Stimulated activated CD8-positive, alpha-beta memory T cell treated with anti-CD3 and anti-CD28 coated beads, Interleukin-4, amount 100 ng/mL, for 48 hours (primary cell): Measurements from ENCODE around the gene ZCCHC17.
A peak's percentile ranks its signal among the peaks of the same experiment; 100 is the strongest.
"Not testable (repeated sequence)": the region's sequence is repeated elsewhere in the genome, so short reads cannot be mapped to it uniquely, and the experiment has no call there.

Source experiments
- DNase-seq: peaks from one replicate; pipeline ENCODE4 v3.0.0-alpha.2; 2020

Gene ZCCHC17

GRCh38 chr1:31371121-31371959, 74.5 kb downstream of the ZCCHC17 start:
- no peak for DNase-seq

GRCh38 chr1:31372051-31372450, 75.2 kb downstream of the ZCCHC17 start:
- DNase-seq, result no peak

GRCh38 chr1:31372751-31373055, 75.9 kb downstream of the ZCCHC17 start:
- DNase-seq, result no peak

- DNase-seq, result peak; percentile 42
These were observed 76.4 kb downstream of the ZCCHC17 start, which contains the start of gene FABP3 for GRCh38 chr1:31373056-31373896. FABP3 (minus strand) TSS chr1:31373076; CDS start chr1:31373014, 62 bp downstream.

DNA sequence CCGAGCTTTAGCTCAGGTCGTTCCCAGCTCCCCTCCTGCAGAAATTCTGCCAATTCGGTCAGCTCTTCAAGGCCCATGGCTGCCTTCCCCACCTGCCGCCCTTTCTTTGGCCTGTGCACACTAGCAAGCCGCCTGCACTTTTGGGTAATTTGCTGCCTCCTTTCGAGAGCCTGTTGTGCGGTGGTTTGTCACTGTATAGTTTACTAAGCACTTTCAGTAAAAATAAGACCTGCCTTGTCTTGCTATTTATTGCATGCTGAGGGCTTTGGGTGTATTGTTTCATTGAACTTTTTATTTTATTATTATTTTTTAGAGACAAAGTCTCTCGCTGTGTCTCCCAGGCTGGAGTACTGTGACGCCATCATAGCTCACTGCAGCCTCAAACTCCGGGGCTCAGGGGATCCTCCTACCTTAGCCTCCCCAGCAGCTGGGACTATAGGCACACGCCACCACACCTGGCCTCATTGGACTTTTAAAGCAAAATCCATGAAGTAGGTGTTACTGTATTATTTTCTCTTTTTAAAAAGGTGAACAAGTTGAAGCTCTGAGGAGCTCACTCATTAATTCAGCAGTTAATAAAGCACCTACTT, 77.2 kb downstream of the ZCCHC17 start:
- DNase-seq, result no peak

DNA sequence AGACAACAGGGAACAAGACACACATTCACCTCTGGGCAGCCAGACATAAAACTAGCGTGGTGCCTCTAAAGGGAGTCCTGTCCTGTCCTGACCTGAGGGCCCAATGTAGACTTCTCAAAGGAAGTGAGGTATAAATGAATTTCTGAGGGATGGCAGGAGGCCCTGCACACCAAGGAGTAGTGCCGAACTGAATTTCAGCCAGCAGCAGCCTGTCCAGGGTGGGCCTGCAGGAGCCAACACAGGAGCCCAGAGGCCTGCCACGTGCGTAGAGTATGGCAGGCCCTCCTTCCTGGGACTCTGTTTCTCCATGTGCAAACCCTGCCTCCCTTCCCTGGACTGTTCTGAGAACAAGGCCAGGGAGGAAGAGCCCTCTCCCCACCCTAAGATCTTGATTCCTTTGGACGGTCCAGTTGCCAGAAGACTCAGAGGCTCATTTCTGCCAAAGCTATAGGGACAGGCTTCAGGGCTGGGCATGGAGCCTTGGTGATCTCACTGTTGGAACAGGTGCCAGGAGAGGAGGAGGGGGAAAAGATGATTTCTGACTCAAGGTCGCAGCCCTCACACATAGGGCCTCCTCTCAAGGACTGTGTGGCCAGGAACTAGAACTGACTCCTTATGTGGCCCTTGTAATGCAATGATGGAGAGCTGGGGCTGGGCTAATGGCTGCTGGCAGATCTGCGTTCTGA, 77.8 kb downstream of the ZCCHC17 start:
- DNase-seq, result no peak

DNA sequence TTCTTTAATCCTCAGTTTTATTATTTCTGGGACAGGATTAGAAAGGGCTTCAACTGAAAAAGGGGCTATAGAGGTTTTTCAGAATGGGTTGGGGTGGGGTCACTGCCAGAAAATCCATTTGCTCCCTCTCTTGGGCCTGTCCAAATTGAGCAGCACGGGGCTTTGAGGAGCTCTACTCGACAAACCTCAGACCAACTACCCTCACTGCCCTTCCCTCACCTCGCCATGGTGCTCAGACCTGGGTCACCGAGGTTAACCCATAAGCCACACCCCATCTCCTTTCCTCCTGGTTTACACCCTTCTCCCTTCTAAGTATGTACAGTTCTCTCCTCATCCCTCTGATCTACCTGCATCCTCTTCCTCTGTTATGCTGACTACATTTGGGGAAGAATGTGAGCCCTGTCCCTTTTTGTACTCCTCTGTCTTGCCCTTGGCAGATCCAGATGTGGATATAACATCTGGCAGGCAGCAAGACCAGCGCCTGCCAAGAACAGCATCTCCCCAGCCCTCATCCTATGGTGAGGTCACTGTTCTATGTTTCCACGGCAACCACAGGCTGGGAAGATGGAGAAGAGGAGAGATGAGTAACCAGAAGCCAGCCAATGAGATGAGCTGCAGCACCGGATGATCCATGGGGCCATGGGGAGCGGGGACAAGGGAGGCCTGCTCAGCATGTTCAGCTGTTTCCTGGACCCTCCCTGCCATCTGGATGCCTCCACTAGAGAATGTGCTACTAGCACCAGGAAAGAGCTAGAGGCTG, 79.7 kb downstream of the ZCCHC17 start:
- DNase-seq, result no peak

DNA sequence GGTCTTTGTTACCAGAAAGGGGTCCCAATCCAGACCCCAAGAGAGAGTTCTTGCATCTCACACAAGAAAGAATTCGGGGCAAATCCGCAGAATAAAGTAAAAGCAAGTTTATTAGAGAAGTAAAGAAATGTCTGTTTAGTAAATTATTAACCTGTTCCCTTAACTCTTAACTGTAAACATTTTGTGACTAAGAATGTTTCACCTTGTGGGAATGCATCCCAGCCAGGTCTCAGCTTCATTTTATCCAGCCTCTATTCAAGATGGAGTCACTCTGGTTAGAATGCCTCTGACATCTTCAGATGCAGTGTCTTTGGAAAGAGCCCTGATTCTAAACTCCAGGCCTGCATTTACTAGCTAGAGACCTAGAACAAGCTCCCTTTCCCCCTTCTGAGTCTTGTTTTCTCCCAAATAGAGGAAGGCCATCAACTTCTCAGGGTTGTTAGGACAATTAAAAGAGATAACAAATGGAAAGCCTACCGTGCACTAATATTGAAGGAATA, 80.6 kb downstream of the ZCCHC17 start:
- DNase-seq, result no peak

DNA sequence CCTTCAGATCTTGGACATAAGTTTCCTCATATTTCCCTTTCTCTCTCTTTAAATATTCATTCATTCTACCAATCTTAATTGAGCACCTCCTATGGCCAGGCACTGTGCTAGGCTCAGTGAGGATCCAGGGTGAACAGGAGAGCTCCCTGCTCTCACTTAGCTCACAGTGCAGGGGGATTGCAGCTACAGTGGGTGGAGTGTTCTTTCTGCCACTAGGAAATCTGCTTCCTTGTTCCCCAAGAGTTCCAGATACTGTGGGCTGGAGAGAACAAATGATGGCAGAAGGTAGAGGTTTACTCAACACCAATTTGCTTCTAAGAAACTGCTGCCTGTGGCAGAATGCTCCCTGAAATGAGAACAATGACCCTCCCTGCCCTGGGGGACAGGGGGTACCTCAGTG, 81.2 kb downstream of the ZCCHC17 start:
- DNase-seq, result no peak

DNA sequence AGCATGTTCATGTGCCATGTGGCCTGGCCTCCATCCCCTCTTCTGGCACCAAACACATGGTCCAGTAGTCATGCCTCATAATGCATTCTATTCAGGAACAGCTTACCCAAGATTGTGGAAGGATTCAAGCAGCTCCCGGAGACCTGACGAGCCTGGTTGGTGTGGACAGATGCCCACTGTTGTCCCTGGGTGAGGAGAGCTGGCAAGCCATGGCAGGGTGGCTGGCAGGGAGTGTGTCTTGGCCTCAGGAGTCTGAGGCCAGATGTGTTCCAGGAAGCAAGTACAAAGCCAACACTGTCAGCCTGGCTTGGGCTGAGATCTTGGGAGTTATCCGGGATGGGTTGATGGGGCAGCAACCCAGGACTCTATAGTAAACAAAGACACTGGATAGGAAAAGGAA, 83.3 kb downstream of the ZCCHC17 start:
- no peak for DNase-seq

- DNase-seq, result no peak
These were observed 84.8 kb downstream of the ZCCHC17 start for GRCh38 chr1:31381394-31382294.

- DNase-seq, result no peak
These were observed 85.7 kb downstream of the ZCCHC17 start for GRCh38 chr1:31382379-31382989.

- no peak for DNase-seq
These were observed 87.1 kb downstream of the ZCCHC17 start for GRCh38 chr1:31383967-31384366.

DNA sequence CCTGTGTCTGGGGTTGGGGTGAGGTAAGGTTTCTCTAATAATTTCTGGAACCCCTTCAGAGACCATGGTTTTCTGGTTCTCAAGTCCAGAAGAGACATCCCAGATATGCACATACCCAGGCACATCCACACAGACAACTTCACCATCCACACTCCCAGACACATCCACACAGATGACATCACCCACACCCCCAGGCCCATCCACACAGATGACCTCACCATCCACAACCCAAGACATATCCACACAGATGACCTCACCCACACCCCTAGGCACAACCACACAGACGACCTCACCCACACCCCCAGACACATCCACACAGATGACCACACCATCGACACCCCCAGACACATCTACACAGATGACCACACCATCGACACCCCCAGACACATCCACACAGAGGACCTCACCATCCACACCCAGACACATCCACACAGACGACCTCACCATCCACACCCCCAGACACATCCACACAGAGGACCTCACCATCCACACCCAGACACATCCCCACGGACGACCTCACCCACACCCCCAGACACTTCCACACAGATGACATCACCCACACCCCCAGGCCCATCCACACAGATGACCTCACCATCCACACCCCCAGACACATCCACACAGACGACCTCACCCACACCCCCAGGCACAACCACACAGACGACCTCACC, 89.9 kb downstream of the ZCCHC17 start:
- not testable (repeated sequence) for DNase-seq

DNA sequence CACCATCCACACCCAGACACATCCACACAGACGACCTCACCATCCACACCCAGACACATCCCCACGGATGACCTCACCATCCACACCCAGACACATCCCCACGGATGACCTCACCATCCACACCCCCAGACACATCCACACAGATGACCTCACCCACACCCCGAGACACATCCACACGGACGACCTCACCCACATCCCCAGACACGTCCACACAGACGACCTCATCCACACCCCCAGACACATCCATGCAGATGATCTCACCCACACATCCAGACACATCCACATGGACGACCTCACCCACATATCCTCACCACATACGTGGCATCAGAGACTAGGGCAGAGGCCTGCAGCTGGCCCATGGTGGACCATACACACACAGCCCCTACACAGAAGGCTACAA, 90.8 kb downstream of the ZCCHC17 start:
- DNase-seq, result no peak

GRCh38 chr1:31389616-31390015, 92.8 kb downstream of the ZCCHC17 start:
- no peak for DNase-seq

DNA sequence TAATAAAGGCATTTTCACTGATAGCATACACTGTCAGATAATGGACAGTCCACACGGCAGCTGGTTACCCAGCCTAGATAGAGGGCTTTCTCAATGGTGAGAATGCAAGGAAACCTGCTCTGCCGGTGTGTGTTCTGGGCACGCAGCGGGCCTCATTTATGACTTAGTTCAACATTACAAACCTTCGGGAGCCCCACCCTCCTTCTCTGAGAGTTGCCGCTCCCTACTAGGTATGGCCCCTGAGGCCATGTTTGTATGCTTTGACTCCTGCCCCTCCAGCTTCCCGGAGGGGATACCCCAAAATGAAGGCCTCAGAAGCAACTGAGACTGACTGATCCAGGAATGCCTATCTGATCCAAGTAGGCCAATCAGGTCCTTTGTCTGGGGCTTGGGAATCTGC, 93.2 kb downstream of the ZCCHC17 start:
- no peak for DNase-seq

DNA sequence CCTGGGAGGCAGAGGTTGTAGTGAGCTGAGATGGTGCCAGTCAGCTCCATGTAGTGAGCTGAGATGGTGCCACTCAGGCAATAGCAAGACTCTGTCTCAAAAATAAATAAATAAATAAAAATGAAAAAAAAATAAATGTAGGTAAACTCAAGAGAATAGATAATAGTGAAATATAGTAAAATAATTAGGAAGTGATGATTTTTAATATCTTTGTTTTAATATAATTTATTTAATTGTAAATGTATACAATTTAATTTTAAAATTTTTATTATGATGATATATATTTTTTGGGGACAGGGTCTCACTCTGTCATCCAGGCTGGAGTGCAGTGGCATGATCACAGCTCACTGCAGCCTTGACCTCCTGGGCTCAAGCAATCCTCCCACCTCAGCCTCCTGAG, 96.6 kb downstream of the ZCCHC17 start:
- DNase-seq, result no peak

DNA sequence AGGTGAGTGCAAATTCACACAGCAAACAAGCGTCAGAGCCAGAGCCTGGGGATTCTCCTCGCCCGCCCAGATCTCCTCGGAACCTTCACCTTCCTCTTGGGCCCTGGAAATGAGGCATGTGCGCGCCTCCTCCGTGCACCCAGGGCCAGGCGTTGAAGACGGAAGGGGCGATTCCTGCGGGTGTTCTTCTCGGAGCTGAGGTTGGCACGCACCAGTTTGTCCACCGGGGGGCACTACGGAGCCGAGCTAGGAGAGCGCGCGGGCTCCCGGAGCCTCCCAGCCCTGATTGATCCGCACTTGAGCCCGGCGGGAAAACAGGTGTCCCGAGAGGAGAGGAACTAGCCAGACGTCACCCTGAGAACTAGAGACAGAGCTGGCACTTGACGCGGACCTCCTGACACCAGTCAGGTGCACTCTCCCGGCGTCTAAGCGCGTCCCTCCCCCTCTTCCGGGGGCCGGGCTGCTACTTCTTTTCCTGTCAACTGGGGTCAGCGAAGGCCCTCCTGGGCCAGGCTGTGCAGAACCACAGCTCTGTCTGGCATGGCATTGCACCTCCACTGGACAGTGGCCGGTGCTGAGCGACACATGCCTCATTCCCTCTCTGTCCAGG, 97.9 kb downstream of the ZCCHC17 start:
- peak; percentile 93 for DNase-seq
